H9 (cell line): ENCODE results near the gene DPPA4. TPM values are rescaled to one million over a fixed set of nuclear protein-coding genes. Genes with fewer than 3 reads are reported as not detected.

Experiments
- DNase-seq: peaks from one replicate; pipeline ENCODE4 v3.0.0-alpha.2; 2017
- H2AFZ ChIP-seq: one replicate; pipeline ENCODE4 v1.6.1; 2013; ENCODE audit warnings: mild to moderate bottlenecking, low read length, control low read depth, moderate library complexity
- H2AK5ac ChIP-seq: 2 replicates; pipeline ENCODE4 v1.6.1; 2013; ENCODE audit warnings: low read length, control low read depth, mixed read lengths; ENCODE audit not compliant: insufficient read length
- H2BK120ac ChIP-seq: one replicate; pipeline ENCODE4 v1.6.1; 2013; ENCODE audit warnings: low read depth, mild to moderate bottlenecking, low read length, control low read depth, inconsistent platforms; ENCODE audit not compliant: poor library complexity, severe bottlenecking
- H2BK12ac ChIP-seq: 2 replicates; pipeline ENCODE4 v1.6.1; 2013; ENCODE audit warnings: low read length, control low read depth, mixed read lengths, low read depth; ENCODE audit not compliant: insufficient read length
- H2BK15ac ChIP-seq: 2 replicates; pipeline ENCODE4 v1.6.1; 2013; ENCODE audit warnings: low read depth, low read length, control low read depth
- H2BK20ac ChIP-seq: one replicate; pipeline ENCODE4 v1.6.1; 2013; ENCODE audit warnings: low read depth, mild to moderate bottlenecking, low read length, control low read depth, inconsistent platforms; ENCODE audit not compliant: poor library complexity, severe bottlenecking
- H2BK5ac ChIP-seq: 2 replicates; pipeline ENCODE4 v1.6.1; 2013; ENCODE audit warnings: low read length, control low read depth, mixed read lengths; ENCODE audit not compliant: insufficient read length
- H3K14ac ChIP-seq: 2 replicates; pipeline ENCODE4 v1.6.1; 2013; ENCODE audit warnings: low read length, control low read depth; ENCODE audit not compliant: insufficient read depth
- H3K18ac ChIP-seq: 2 replicates; pipeline ENCODE4 v1.6.1; 2013; ENCODE audit warnings: low read depth, mild to moderate bottlenecking, mixed read lengths, low read length, control low read depth; ENCODE audit not compliant: insufficient read length
- H3K23ac ChIP-seq: 2 replicates; pipeline ENCODE4 v1.6.1; 2013; ENCODE audit warnings: low read length, control low read depth, mixed read lengths, low read depth; ENCODE audit not compliant: insufficient read length
- H3K23me2 ChIP-seq: 2 replicates; pipeline ENCODE4 v1.6.1; 2013; ENCODE audit warnings: low read depth, mild to moderate bottlenecking, mixed read lengths, low read length, control low read depth; ENCODE audit not compliant: insufficient read length, poor library complexity, severe bottlenecking
- H3K27ac ChIP-seq: 2 replicates; pipeline ENCODE4 v1.5.1; 2013; ENCODE audit warnings: low read length, control low read depth, mixed read lengths, low read depth; ENCODE audit not compliant: insufficient read length
- H3K27me3 ChIP-seq: 2 replicates; pipeline ENCODE4 v1.6.1; 2013; ENCODE audit warnings: low read length, control low read depth, inconsistent platforms; ENCODE audit not compliant: insufficient read depth
- H3K4ac ChIP-seq: 2 replicates; pipeline ENCODE4 v1.6.1; 2013; ENCODE audit warnings: low read depth, mild to moderate bottlenecking, control low read depth, inconsistent platforms, low read length, moderate library complexity
- H3K4me1 ChIP-seq: 2 replicates; pipeline ENCODE4 v1.6.1; 2013; ENCODE audit warnings: low read length, control low read depth, inconsistent platforms; ENCODE audit not compliant: insufficient read depth
- H3K4me2 ChIP-seq: 2 replicates; pipeline ENCODE4 v1.6.1; 2013; ENCODE audit warnings: low read length, control low read depth, mixed read lengths; ENCODE audit not compliant: insufficient read length, insufficient read depth
- H3K56ac ChIP-seq: 2 replicates; pipeline ENCODE4 v1.6.1; 2013; ENCODE audit warnings: low read depth, mild to moderate bottlenecking, mixed read lengths, low read length, control low read depth; ENCODE audit not compliant: insufficient read length
- H3K79me1 ChIP-seq: 2 replicates; pipeline ENCODE4 v1.6.1; 2013; ENCODE audit warnings: low read depth, mild to moderate bottlenecking, moderate library complexity, low read length, control low read depth, inconsistent platforms; ENCODE audit not compliant: insufficient read depth, poor library complexity, severe bottlenecking
- H3K79me2 ChIP-seq: 2 replicates; pipeline ENCODE4 v1.6.1; 2013; ENCODE audit warnings: low read length, control low read depth, inconsistent platforms; ENCODE audit not compliant: insufficient read depth
- H3K9ac ChIP-seq: 2 replicates; pipeline ENCODE4 v1.6.1; 2013; ENCODE audit warnings: low read length, control low read depth, mixed read lengths; ENCODE audit not compliant: insufficient read length; ENCODE audit errors: extremely low read depth
- H3K9me3 ChIP-seq: one replicate; pipeline ENCODE4 v1.6.1; 2013; ENCODE audit warnings: low read depth, low read length, inconsistent platforms; ENCODE audit not compliant: control insufficient read depth
- H3T11ph ChIP-seq: one replicate; pipeline ENCODE4 v1.6.1; 2013; ENCODE audit warnings: mild to moderate bottlenecking, low read length, control low read depth, inconsistent platforms
- H4K20me1 ChIP-seq: one replicate; pipeline ENCODE4 v1.6.1; 2013; ENCODE audit not compliant: control insufficient read depth, insufficient read length, insufficient read depth
- H4K5ac ChIP-seq: 2 replicates; pipeline ENCODE4 v1.6.1; 2013; ENCODE audit warnings: low read depth, mild to moderate bottlenecking, mixed read lengths, low read length, control low read depth; ENCODE audit not compliant: insufficient read length
- H4K8ac ChIP-seq: replicated peaks from 2 replicates; pipeline ENCODE4 v1.6.1; 2013; ENCODE audit warnings: low read length, control low read depth, mixed read lengths, low read depth; ENCODE audit not compliant: insufficient read length
- H4K91ac ChIP-seq: 2 replicates; pipeline ENCODE4 v1.6.1; 2013; ENCODE audit warnings: low read depth, mild to moderate bottlenecking, moderate library complexity, mixed read lengths, low read length, control low read depth; ENCODE audit not compliant: insufficient read length
- H3K27ac Mint-ChIP-seq, 3 experiments: 2 replicates in 2 of 3; 3 replicates in 1 of 3; pipeline ENCODE4 v1.8.0; 2020 to 2021; ENCODE audit warnings: mixed read lengths in 3 of 3, mild to moderate bottlenecking in 1 of 3, moderate library complexity in 1 of 3
- H3K27me3 Mint-ChIP-seq: 2 replicates; pipeline ENCODE4 v1.8.0; 2021; ENCODE audit warnings: low read depth, mild to moderate bottlenecking, moderate library complexity, mixed read lengths
- H3K36me3 Mint-ChIP-seq, 3 experiments: 2 replicates in 2 of 3; 3 replicates in 1 of 3; pipeline ENCODE4 v1.8.0; 2020 to 2021; ENCODE audit warnings: low read depth in 3 of 3, mixed read lengths in 3 of 3; ENCODE audit not compliant: insufficient read depth in 1 of 3
- H3K4me1 Mint-ChIP-seq, 2 experiments: 2 replicates each; pipeline ENCODE4 v1.8.0; 2020; ENCODE audit warnings: mixed read lengths in 2 of 2
- H3K4me3 Mint-ChIP-seq, 2 experiments: 2 replicates in 1 of 2; 3 replicates in 1 of 2; pipeline ENCODE4 v1.8.0; 2020 to 2021; ENCODE audit warnings: mild to moderate bottlenecking in 2 of 2, mixed read lengths in 2 of 2, moderate library complexity in 1 of 2
- H3K9me3 Mint-ChIP-seq, 2 experiments: 2 replicates in 1 of 2; 3 replicates in 1 of 2; pipeline ENCODE4 v1.8.0; 2020; ENCODE audit warnings: mild to moderate bottlenecking in 2 of 2, mixed read lengths in 2 of 2, moderate library complexity in 1 of 2
- WGBS: extraction: QIAGEN DNeasy Blood & Tissue Kit; methylation state at CpG from one replicate; pipeline ENCODE4 v1.1.7; 2013; ENCODE audit warnings: missing lambda C conversion rate, low lambda C conversion rate, mixed read lengths; ENCODE audit not compliant: insufficient read length; ENCODE audit errors: extremely low coverage; 5-methylcytosine and 5-hydroxymethylcytosine counted together
- total RNA-seq: library from RNA; stranded (reverse); gene quantifications from 2 replicates; pipeline ENCODE4 v1.2.1, GENCODE V29; 2021
- TF ChIP-seq, protein P1 (sequence below): fragments of 200-600 bp; sonication (generic); conservative IDR thresholded peaks from 3 replicates; pipeline ENCODE4 v1.8.0; 2021; ENCODE audit warnings: antibody characterized with exemption, mild to moderate bottlenecking

Gene DPPA4
- total RNA-seq, 1 experiment from 2014 or later = 821 TPM

DNA sequence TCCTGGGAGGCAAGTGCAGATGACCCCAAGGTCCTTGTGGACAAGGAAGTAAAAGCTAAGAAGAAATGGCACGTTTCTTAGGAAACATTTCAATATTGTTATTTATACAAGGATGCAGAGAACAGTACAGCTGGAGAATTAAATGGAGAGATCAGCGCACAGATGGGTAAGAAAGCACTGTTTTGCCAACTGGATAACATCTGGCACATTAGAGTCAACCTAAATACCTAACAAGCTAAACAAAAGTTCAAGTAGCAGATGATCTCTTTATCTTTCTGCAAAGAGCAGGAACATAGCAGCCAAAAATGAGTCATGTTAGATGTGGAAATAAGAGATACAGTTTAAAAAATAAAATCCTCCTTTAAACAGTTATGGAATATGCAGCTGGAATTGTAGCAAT lies 15.7 kb upstream of the DPPA4 start:
- no peak overlapping the region for H3K56ac ChIP-seq

More for the DNA sequence above, 15.7 kb upstream of the DPPA4 start:
- H2BK20ac ChIP-seq = no peak overlapping the region
- H3K23ac ChIP-seq = no peak overlapping the region
- H4K5ac ChIP-seq = no peak overlapping the region
- H2BK120ac ChIP-seq = no peak overlapping the region
- H4K91ac ChIP-seq = no peak overlapping the region
- H3K27ac Mint-ChIP-seq = peak overlapping the region; percentile 60 to 84 (median 69); a peak in 6 of 7 replicates
- no peaks in the 10 kb centered on the region for H4K20me1 ChIP-seq
- H3K27me3 Mint-ChIP-seq = no peaks in the 10 kb centered on the region
- no peaks in the 10 kb centered on the region for H3K27me3 ChIP-seq
- peaks cover 15% of the 10 kb centered on the region for H3K4me1 ChIP-seq
- peaks cover 20 to 28% (median 22%) of the 10 kb centered on the region in 3 experiments for H3K36me3 Mint-ChIP-seq
- H3K27ac ChIP-seq = peak overlapping the region; percentile 11
- H3K9me3 ChIP-seq = no peaks in the 10 kb centered on the region
- H3K79me2 ChIP-seq = peaks cover 3% of the 10 kb centered on the region; the same call in 1 of the 2 replicates
- H4K8ac ChIP-seq = no peak overlapping the region
- no peak overlapping the region for H3K18ac ChIP-seq
- no peak overlapping the region for H3K4ac ChIP-seq
- H3K14ac ChIP-seq = no peak overlapping the region
- no peak for DNase-seq
- no peak overlapping the region for H2BK15ac ChIP-seq
- WGBS = no CpG with 5 or more reads among the region's 2 CpGs
- H3T11ph ChIP-seq = no peak overlapping the region
- no peak overlapping the region for H2AK5ac ChIP-seq
- H3K23me2 ChIP-seq = peaks cover 3% of the 10 kb centered on the region
- no peaks in the 10 kb centered on the region for H3K9me3 Mint-ChIP-seq
- H3K9ac ChIP-seq = no peak overlapping the region
- TF ChIP-seq, protein P1, sequence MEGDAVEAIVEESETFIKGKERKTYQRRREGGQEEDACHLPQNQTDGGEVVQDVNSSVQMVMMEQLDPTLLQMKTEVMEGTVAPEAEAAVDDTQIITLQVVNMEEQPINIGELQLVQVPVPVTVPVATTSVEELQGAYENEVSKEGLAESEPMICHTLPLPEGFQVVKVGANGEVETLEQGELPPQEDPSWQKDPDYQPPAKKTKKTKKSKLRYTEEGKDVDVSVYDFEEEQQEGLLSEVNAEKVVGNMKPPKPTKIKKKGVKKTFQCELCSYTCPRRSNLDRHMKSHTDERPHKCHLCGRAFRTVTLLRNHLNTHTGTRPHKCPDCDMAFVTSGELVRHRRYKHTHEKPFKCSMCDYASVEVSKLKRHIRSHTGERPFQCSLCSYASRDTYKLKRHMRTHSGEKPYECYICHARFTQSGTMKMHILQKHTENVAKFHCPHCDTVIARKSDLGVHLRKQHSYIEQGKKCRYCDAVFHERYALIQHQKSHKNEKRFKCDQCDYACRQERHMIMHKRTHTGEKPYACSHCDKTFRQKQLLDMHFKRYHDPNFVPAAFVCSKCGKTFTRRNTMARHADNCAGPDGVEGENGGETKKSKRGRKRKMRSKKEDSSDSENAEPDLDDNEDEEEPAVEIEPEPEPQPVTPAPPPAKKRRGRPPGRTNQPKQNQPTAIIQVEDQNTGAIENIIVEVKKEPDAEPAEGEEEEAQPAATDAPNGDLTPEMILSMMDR = no peak
- peaks cover 2% of the 10 kb centered on the region for H3K79me1 ChIP-seq
- peaks cover 55 to 57% of the 10 kb centered on the region in 2 experiments for H3K4me1 Mint-ChIP-seq
- H2BK12ac ChIP-seq = no peak overlapping the region
- H2BK5ac ChIP-seq = no peak overlapping the region
- peak overlapping the region in 1 of 2 experiments; percentile 1; a peak in 1 of 5 replicates for H3K4me3 Mint-ChIP-seq
- no peak overlapping the region for H2AFZ ChIP-seq
- H3K4me2 ChIP-seq = no peak overlapping the region
